HCT116 (cell line): ENCODE measurements around the gene SCG5. TPM values are rescaled to one million over a fixed set of nuclear protein-coding genes. Genes with fewer than 3 reads are reported as not detected.

Experiments
- ATAC-seq: fragments of 200-7000 bp; cut with Tn5 transposase; 2 replicates; pipeline ENCODE4 v1.9.1; 2020; ENCODE audit warnings: mild to moderate bottlenecking, moderate library complexity
- BruUV-seq: library from RNA; stranded (reverse); fragments of 400-500 nt; replicated peaks from 2 replicates; lab custom pipeline; 2021; lab: Mats Ljungman, UMichigan
- CTCF ChIA-PET: fragments of 300-600 bp; sonication (Branson Sonifier 250); formaldehyde crosslinking; loops from one replicate; lab custom pipeline; 2021; ENCODE audit warnings: antibody characterized with exemption; lab: Charles Lee
- POLR2A ChIA-PET: fragments of 300-600, 350-600 bp; sonication (Branson Sonifier 250); formaldehyde crosslinking; loops from one replicate; lab custom pipeline; 2021; ENCODE audit warnings: antibody characterized with exemption; lab: Charles Lee
- RAD21 ChIA-PET, 2 experiments: fragments of 300-600 bp; sonication (Branson Sonifier 250); formaldehyde crosslinking; loops; one replicate each; lab custom pipeline; 2023; ENCODE audit warnings: low total read pairs in 2 of 2; ENCODE audit not compliant: uncharacterized antibody in 2 of 2, unreplicated experiment in 2 of 2, low non-redundant PET in 1 of 2; lab: Charles Lee
- DNase-seq: peaks from one replicate; pipeline ENCODE4 v3.0.0-alpha.2; 2010; ENCODE audit warnings: low read depth, low spot score
- H2AFZ ChIP-seq: fragments of 200-600 bp; shearing (Covaris generic), sonication (generic); 2 replicates; pipeline ENCODE4 v1.6.1; 2017; ENCODE audit warnings: low read depth, mixed run types, mixed read lengths, antibody characterized with exemption, low read length; ENCODE audit not compliant: poor library complexity, severe bottlenecking
- H3K27ac ChIP-seq: 2 replicates; pipeline ENCODE4 v1.5.1; 2012; ENCODE audit warnings: low read depth, low read length
- H3K27me3 ChIP-seq: fragments of 200-600 bp; sonication (generic); 2 replicates; pipeline ENCODE4 v1.6.1; 2016; ENCODE audit warnings: mixed run types, low read length, mixed read lengths; ENCODE audit not compliant: insufficient read depth
- H3K36me3 ChIP-seq, 2 experiments: fragments of 200-500 bp in 1 of 2; fragments of 200-600 bp in 1 of 2; sonication (Bioruptor generic) in 1 of 2; sonication (generic) in 1 of 2; 2 replicates each; pipeline versions ENCODE4 v1.5.1 to v1.6.1; 2014 to 2016; ENCODE audit warnings: low read length in 2 of 2, inconsistent platforms in 1 of 2, mixed read lengths in 1 of 2, mixed run types in 1 of 2; ENCODE audit not compliant: insufficient read depth in 2 of 2, control insufficient read depth in 1 of 2
- H3K4me1 ChIP-seq, 2 experiments: fragments of 200-600 bp in 1 of 2; sonication (generic) in 1 of 2; 2 replicates each; pipeline versions ENCODE4 v1.5.1 to v1.6.1; 2012 to 2017; ENCODE audit warnings: low read length in 2 of 2, inconsistent platforms in 1 of 2, mild to moderate bottlenecking in 1 of 2, mixed read lengths in 1 of 2, mixed run types in 1 of 2, moderate library complexity in 1 of 2; ENCODE audit not compliant: insufficient read depth in 2 of 2, control insufficient read depth in 1 of 2
- H3K4me2 ChIP-seq: fragments of 200-600 bp; sonication (generic); 2 replicates; pipeline ENCODE4 v1.6.1; 2017; ENCODE audit warnings: mixed run types, low read length, mixed read lengths
- H3K4me3 ChIP-seq, 2 experiments: fragments of 200-600 bp in 1 of 2; sonication (generic) in 1 of 2; replicated peaks in 1 of 2; 2 replicates each; pipeline ENCODE4 v1.5.1; 2011 to 2016; ENCODE audit warnings: low read length in 2 of 2, control low read depth in 1 of 2, low read depth in 1 of 2, mild to moderate bottlenecking in 1 of 2, mixed read lengths in 1 of 2, mixed run types in 1 of 2
- H3K79me2 ChIP-seq: fragments of 200-600 bp; sonication (generic); 2 replicates; pipeline ENCODE4 v1.6.1; 2017; ENCODE audit warnings: mild to moderate bottlenecking, mixed run types, low read length, moderate library complexity, mixed read lengths; ENCODE audit not compliant: insufficient read depth
- H3K9ac ChIP-seq: fragments of 200-600 bp; sonication (generic); 2 replicates; pipeline ENCODE4 v1.6.1; 2016; ENCODE audit warnings: low read length, mixed read lengths
- H3K9me2 ChIP-seq: fragments of 200-600 bp; sonication (generic), shearing (Covaris generic); 2 replicates; pipeline ENCODE4 v1.6.1; 2017; ENCODE audit warnings: mixed run types, mild to moderate bottlenecking, moderate library complexity; ENCODE audit not compliant: insufficient read depth
- H3K9me3 ChIP-seq, 2 experiments: fragments of 200-500 bp in 1 of 2; fragments of 200-600 bp in 1 of 2; sonication (Bioruptor generic) in 1 of 2; sonication (generic) in 1 of 2; 2 replicates each; pipeline ENCODE4 v1.6.1; 2014 to 2017; ENCODE audit warnings: low read length in 2 of 2, mixed read lengths in 2 of 2, inconsistent platforms in 1 of 2, low read depth in 1 of 2, mild to moderate bottlenecking in 1 of 2, mixed run types in 1 of 2, moderate library complexity in 1 of 2; ENCODE audit not compliant: control insufficient read depth in 1 of 2, insufficient read depth in 1 of 2
- H4K20me1 ChIP-seq: fragments of 200-600 bp; sonication (generic), shearing (Covaris generic); 2 replicates; pipeline ENCODE4 v1.6.1; 2017; ENCODE audit warnings: mixed run types, mild to moderate bottlenecking, moderate library complexity; ENCODE audit not compliant: insufficient read depth
- ATF3 ChIP-seq: IDR thresholded peaks from 2 replicates; pipeline ENCODE4 v1.6.1; 2012
- CTCF ChIP-seq, 3 experiments: fragments of 200-600 bp in 1 of 3; sonication (generic) in 1 of 3; IDR thresholded peaks in 2 of 3; conservative IDR thresholded peaks in 1 of 3; 2 replicates each; pipeline ENCODE4 v1.5.1; 2012 to 2017; ENCODE audit warnings: low read depth in 2 of 3, low read length in 2 of 3, antibody characterized with exemption in 1 of 3, borderline replicate concordance in 1 of 3, control low read depth in 1 of 3, mild to moderate bottlenecking in 1 of 3, mixed read lengths in 1 of 3, mixed run types in 1 of 3, moderate library complexity in 1 of 3; ENCODE audit not compliant: insufficient read depth in 1 of 3
- EGR1 ChIP-seq: IDR thresholded peaks from 2 replicates; pipeline ENCODE4 v1.6.1; 2012; ENCODE audit warnings: low read depth
- EZH2phosphoT487 ChIP-seq: fragments of 200-600 bp; IDR thresholded peaks from 2 replicates; pipeline ENCODE4 v1.6.1; 2018; ENCODE audit warnings: antibody characterized with exemption, borderline replicate concordance
- JUND ChIP-seq: IDR thresholded peaks from 2 replicates; pipeline ENCODE4 v1.6.1; 2012
- MAX ChIP-seq: IDR thresholded peaks from 2 replicates; pipeline ENCODE4 v1.6.1; 2012
- POLR2AphosphoS5 ChIP-seq: IDR thresholded peaks from 2 replicates; pipeline ENCODE4 v1.6.1; 2011; ENCODE audit warnings: mild to moderate bottlenecking, low read depth, low read length, moderate library complexity
- RAD21 ChIP-seq: IDR thresholded peaks from 2 replicates; pipeline ENCODE4 v1.6.1; 2012; ENCODE audit warnings: low read depth, mild to moderate bottlenecking
- SRF ChIP-seq: IDR thresholded peaks from 2 replicates; pipeline ENCODE4 v1.6.1; 2012; ENCODE audit warnings: low read depth
- YY1 ChIP-seq: IDR thresholded peaks from 2 replicates; pipeline ENCODE4 v1.6.1; 2011; ENCODE audit warnings: low read length, low read depth, moderate library complexity, mild to moderate bottlenecking; ENCODE audit not compliant: insufficient replicate concordance; ENCODE audit errors: extremely low read depth
- ZBTB33 ChIP-seq: IDR thresholded peaks from 2 replicates; pipeline ENCODE4 v1.6.1; 2011; ENCODE audit warnings: mild to moderate bottlenecking, low read length, moderate library complexity; ENCODE audit not compliant: insufficient replicate concordance; ENCODE audit errors: extremely low read depth
- ZNF274 ChIP-seq: fragments of 200-500 bp; sonication (Bioruptor generic); IDR thresholded peaks from 2 replicates; pipeline ENCODE4 v1.6.1; 2014; ENCODE audit warnings: mild to moderate bottlenecking, low read depth, low read length, inconsistent platforms
- intact Hi-C: fragments of 100-400 bp; cut with micrococcal nuclease; formaldehyde crosslinking; loops from 2 replicates; pipeline ENCODE4 v1.10.0; 2022
- total RNA-seq: library from RNA; stranded (reverse); gene quantifications from one replicate; pipeline ENCODE4 v1.2.1, GENCODE V29; 2021; ENCODE audit not compliant: unreplicated experiment

Gene SCG5
- total RNA-seq, 1 experiment from 2014 or later: 1.7 TPM

- no peaks in the 10 kb centered on the region for H3K9me3 ChIP-seq
- H3K4me1 ChIP-seq: no peaks in the 10 kb centered on the region
- H3K4me2 ChIP-seq: no peak overlapping the region
- no peak for ATAC-seq
- H3K9ac ChIP-seq: no peak overlapping the region
- TF ChIP-seq MAX: no peak
- TF ChIP-seq POLR2AphosphoS5: no peak
- no peak for TF ChIP-seq JUND
- TF ChIP-seq SRF: no peak
- TF ChIP-seq ATF3: no peak
- no peak for TF ChIP-seq ZNF274
- no peak for TF ChIP-seq ZBTB33
- TF ChIP-seq, all 23 proteins: peak for 0
- H3K27ac ChIP-seq: no peak overlapping the region
- no peak overlapping the region for H2AFZ ChIP-seq
- POLR2A ChIA-PET: no interaction called here
- no peak overlapping the region for H3K4me3 ChIP-seq
- H3K9me2 ChIP-seq: no peaks in the 10 kb centered on the region
- CTCF ChIA-PET: no interaction called here
- no peaks in the 10 kb centered on the region for H3K36me3 ChIP-seq
- no TSS peak for BruUV-seq
- RAD21 ChIA-PET: no interaction called here
- no peaks in the 10 kb centered on the region for H3K27me3 ChIP-seq
- no peaks in the 10 kb centered on the region for H4K20me1 ChIP-seq
- no peaks in the 10 kb centered on the region for H3K79me2 ChIP-seq
- intact Hi-C loops: no loop called here
- no peak for DNase-seq
Measured at GRCh38 chr15:32685576-32685975, 44.1 kb downstream of the SCG5 start.

- H3K4me1 ChIP-seq: no peaks in the 10 kb centered on the region
- no peak overlapping the region for H3K27ac ChIP-seq
- H3K36me3 ChIP-seq: no peaks in the 10 kb centered on the region
- DNase-seq (no peak), ATAC-seq (no peak)
- H3K4me2 ChIP-seq: no peak overlapping the region
- intact Hi-C loops: no loop called here
- H2AFZ ChIP-seq: no peak overlapping the region
- H3K9ac ChIP-seq: no peak overlapping the region
- no peaks in the 10 kb centered on the region for H3K79me2 ChIP-seq
- H3K9me3 ChIP-seq: no peaks in the 10 kb centered on the region
- no peak overlapping the region for H3K4me3 ChIP-seq
- no peaks in the 10 kb centered on the region for H3K9me2 ChIP-seq
- ChIA-PET CTCF (interaction anchor here (1.3 kb wide), 1 partner anchor 25 kb away, joined by 3 read pairs; no protein-coding TSS in a partner anchor), RAD21 (no interaction called here), POLR2A (no interaction called here)
- H3K27me3 ChIP-seq: no peaks in the 10 kb centered on the region
- BruUV-seq: no TSS peak
- no peaks in the 10 kb centered on the region for H4K20me1 ChIP-seq
- no peak for TF ChIP-seq CTCF (IDR thresholded peaks at IDR 0.05 in 2 of 3, conservative IDR thresholded peaks at IDR 0.05 in 1 of 3; ENCODE audit: borderline replicate concordance in 1 of 3, insufficient read depth in 1 of 3, low read depth in 2 of 3, low read length in 2 of 3)
- TF ChIP-seq ATF3: no peak
- no peak for TF ChIP-seq YY1
- TF ChIP-seq RAD21: no peak
- TF ChIP-seq POLR2AphosphoS5: no peak
- no peak for TF ChIP-seq EZH2phosphoT487
- no peak for TF ChIP-seq EGR1
Measured at GRCh38 chr15:32687556-32687955, 46.0 kb downstream of the SCG5 start.
